K562 (cell line): ENCODE data around the gene KL. TPM values are rescaled to one million over a fixed set of nuclear protein-coding genes. Genes with fewer than 3 reads are reported as not detected.

ENCODE experiments used
- ATAC-seq: fragments of 200-7000 bp; cut with Tn5 transposase; 3 replicates; pipeline ENCODE4 v1.9.1; 2020; ENCODE audit warnings: moderate library complexity
- BruUV-seq: library from RNA; stranded (reverse); fragments of 400-500 nt; replicated peaks from 2 replicates; lab custom pipeline; 2021; lab: Mats Ljungman, UMichigan
- CTCF ChIA-PET: fragments of 300-600 bp; formaldehyde crosslinking; extraction: SDS; loops from one replicate; lab custom pipeline; 2021; ENCODE audit warnings: low intra/inter-chr PET ratio; lab: Yijun Ruan, JAX
- POLR2A ChIA-PET: fragments of 300-600, 350-650 bp; sonication (Branson Sonifier 250); formaldehyde crosslinking; extraction: SDS; loops from one replicate; lab custom pipeline; 2021; ENCODE audit warnings: antibody characterized with exemption, inconsistent platforms; lab: Yijun Ruan, JAX
- DNase-seq, 4 experiments: peaks; one replicate each; pipeline versions ENCODE4 v3.0.0 to v3.0.0-alpha.2; 2011 to 2018; ENCODE audit warnings: low spot score in 3 of 4, mixed read lengths in 3 of 4; ENCODE audit errors: extremely low read depth in 1 of 4
- FAIRE-seq: peaks from 2 replicates; lab custom pipeline; 2011; peaks lifted over from hg19 to GRCh38; lab: Jason Lieb, UNC
- H2AFZ ChIP-seq: 2 replicates; pipeline ENCODE4 v1.6.0; 2011; ENCODE audit warnings: low read depth, low read length, control low read depth, inconsistent platforms
- H3K27ac ChIP-seq: fragments of 200-600 bp; 3 replicates; pipeline ENCODE4 v1.8.0; 2011; ENCODE audit warnings: low read depth, mild to moderate bottlenecking, control low read depth, inconsistent platforms, low read length, moderate library complexity, mixed read lengths; ENCODE audit errors: extremely low read depth
- H3K27me3 ChIP-seq, 2 experiments: fragments of 300-600 bp in 1 of 2; 2 replicates in 1 of 2; 3 replicates in 1 of 2; pipeline versions ENCODE4 v1.6.0 to v1.8.0; 2011; ENCODE audit warnings: inconsistent platforms in 2 of 2, low read length in 2 of 2, mild to moderate bottlenecking in 1 of 2, mixed read lengths in 1 of 2, moderate library complexity in 1 of 2; ENCODE audit not compliant: control insufficient read depth in 2 of 2, insufficient read depth in 2 of 2
- H3K36me3 ChIP-seq: fragments of 300-600 bp; 3 replicates; pipeline ENCODE4 v1.8.0; 2011; ENCODE audit warnings: mild to moderate bottlenecking, low read length, inconsistent platforms; ENCODE audit not compliant: control insufficient read depth, insufficient read depth
- H3K4me1 ChIP-seq, 2 experiments: fragments of 200-600 bp in 1 of 2; replicated peaks in 1 of 2; 2 replicates in 1 of 2; 3 replicates in 1 of 2; pipeline versions ENCODE4 v1.5.1 to v1.8.0; 2011; ENCODE audit warnings: inconsistent platforms in 2 of 2, low read length in 2 of 2, mild to moderate bottlenecking in 1 of 2, mixed read lengths in 1 of 2, moderate library complexity in 1 of 2; ENCODE audit not compliant: control insufficient read depth in 2 of 2, insufficient read depth in 2 of 2
- H3K4me2 ChIP-seq: 2 replicates; pipeline ENCODE4 v1.6.1; 2011; ENCODE audit warnings: low read length, control low read depth, inconsistent platforms, mixed read lengths; ENCODE audit not compliant: insufficient read depth
- H3K4me3 ChIP-seq: fragments of 200-600 bp; sonication (generic), shearing (Covaris generic); 2 replicates; pipeline ENCODE4 v1.5.1; 2016; ENCODE audit warnings: control low read depth, inconsistent platforms
- H3K79me2 ChIP-seq: fragments of 200-600 bp; 3 replicates; pipeline ENCODE4 v1.8.0; 2011; ENCODE audit warnings: low read length, inconsistent platforms; ENCODE audit not compliant: control insufficient read depth, insufficient read depth
- H3K9ac ChIP-seq, 2 experiments: 2 replicates each; pipeline versions ENCODE4 v1.6.0 to v1.6.1; 2011; ENCODE audit warnings: low read depth in 2 of 2, low read length in 2 of 2, control low read depth in 1 of 2, inconsistent platforms in 1 of 2, mild to moderate bottlenecking in 1 of 2, mixed read lengths in 1 of 2; ENCODE audit not compliant: insufficient read depth in 1 of 2
- H3K9me1 ChIP-seq: one replicate; pipeline ENCODE4 v1.6.0; 2011; ENCODE audit warnings: inconsistent platforms, mild to moderate bottlenecking, low read length, moderate library complexity; ENCODE audit not compliant: control insufficient read depth, insufficient read depth
- H3K9me3 ChIP-seq: replicated peaks from 2 replicates; pipeline ENCODE4 v1.5.1; 2011; ENCODE audit warnings: low read depth, low read length, inconsistent platforms; ENCODE audit not compliant: control insufficient read depth, insufficient read depth
- H4K20me1 ChIP-seq: replicated peaks from 2 replicates; pipeline ENCODE4 v1.6.1; 2011; ENCODE audit warnings: low read length, inconsistent platforms, mixed read lengths; ENCODE audit not compliant: control insufficient read depth, insufficient read depth
- BCOR ChIP-seq: fragments of 450-650 bp; IDR thresholded peaks from 2 replicates; pipeline ENCODE4 v1.6.1; 2016
- CEBPG ChIP-seq, 3 experiments: fragments of 200-800 bp in 1 of 3; sonication (Bioruptor generic) in 1 of 3; sonication (generic) in 1 of 3; formaldehyde crosslinking in 1 of 3; IDR thresholded peaks in 2 of 3; conservative IDR thresholded peaks in 1 of 3; 2 replicates each; pipeline versions ENCODE4 v1.6.1 to v1.8.0; 2016 to 2022; ENCODE audit warnings: missing compliant biosample characterization in 2 of 3, missing genetic modification characterization in 2 of 3, mild to moderate bottlenecking in 1 of 3, missing genetic modification reagents in 1 of 3
- GABPA ChIP-seq: fragments of 200-800 bp; sonication (Bioruptor generic); conservative IDR thresholded peaks from 2 replicates; pipeline ENCODE4 v1.6.1; 2016; ENCODE audit warnings: low read depth, missing genetic modification characterization, missing compliant biosample characterization
- PTBP1 ChIP-seq: fragments of 200-400 bp; formaldehyde crosslinking; IDR thresholded peaks from 2 replicates; pipeline ENCODE4 v1.6.1; 2017; ENCODE audit warnings: low read depth, low read length
- SRSF9 ChIP-seq: fragments of 200-400 bp; formaldehyde crosslinking; IDR thresholded peaks from 2 replicates; pipeline ENCODE4 v1.6.1; 2017; ENCODE audit warnings: low read depth, low read length, borderline replicate concordance
- WGBS: fragments of 100-300 bp; shearing (Covaris generic); methylation state at CpG from one replicate; pipeline ENCODE4 v1.1.6; 2016; ENCODE audit warnings: low coverage, mixed read lengths; ENCODE audit not compliant: insufficient coverage; ENCODE audit errors: missing lambda C conversion rate; 5-methylcytosine and 5-hydroxymethylcytosine counted together
- in situ Hi-C: fragments of 300-500 bp; cut with MboI; formaldehyde crosslinking; loops from 4 replicates; pipeline ENCODE4 v1.15.0; 2018; ENCODE audit warnings: inconsistent platforms, mixed read lengths
- intact Hi-C: fragments of 100-400 bp; cut with micrococcal nuclease; formaldehyde crosslinking; loops from 2 replicates; pipeline ENCODE4 v1.14.2; 2022
- polyA plus RNA-seq, 8 experiments: library from polyadenylated mRNA; depleted of rRNA in 4 of 8; stranded (reverse) in 5 of 8; unstranded in 3 of 8; fragments of >200 nt; fragmentation: Nextera tagmentation in 2 of 8; fragmentation: Illumina TruSeq in 1 of 8; extraction: Ambion mirVana in 2 of 8; extraction: Trizol in 1 of 8; gene quantifications; 2 replicates each; pipeline versions ENCODE4 v1.2.1 to v1.2.3, GENCODE V29; 2011 to 2014; ENCODE audit warnings: inconsistent platforms in 1 of 8, missing spikeins in 1 of 8
- total RNA-seq, 7 experiments: library from RNA; depleted of rRNA in 6 of 7; stranded (reverse); fragments of >200 nt in 6 of 7; fragmentation: Illumina TruSeq in 2 of 7; extraction: Trizol in 2 of 7; gene quantifications; 2 replicates each; pipeline versions ENCODE4 v1.2.1 to v1.2.3, GENCODE V29; 2011 to 2021; ENCODE audit warnings: low replicate concordance in 1 of 7
- TF ChIP-seq, protein P1 (sequence below): sonication (generic); formaldehyde crosslinking; IDR thresholded peaks from 2 replicates; pipeline ENCODE4 v1.8.0; 2022; ENCODE audit warnings: mild to moderate bottlenecking, missing genetic modification reagents, borderline replicate concordance
- TF ChIP-seq, protein P2 (sequence below): IDR thresholded peaks from 2 replicates; pipeline ENCODE4 v1.6.1; 2011; ENCODE audit warnings: borderline replicate concordance, low read depth, mild to moderate bottlenecking, moderate library complexity, low read length; ENCODE audit not compliant: insufficient read depth, poor library complexity, severe bottlenecking

Gene KL
- total and polyA plus RNA-seq, 9 of the 15 experiments (the other 6 are each of a cell fraction or from before 2014, with no cell fraction given): not detected

DNA sequence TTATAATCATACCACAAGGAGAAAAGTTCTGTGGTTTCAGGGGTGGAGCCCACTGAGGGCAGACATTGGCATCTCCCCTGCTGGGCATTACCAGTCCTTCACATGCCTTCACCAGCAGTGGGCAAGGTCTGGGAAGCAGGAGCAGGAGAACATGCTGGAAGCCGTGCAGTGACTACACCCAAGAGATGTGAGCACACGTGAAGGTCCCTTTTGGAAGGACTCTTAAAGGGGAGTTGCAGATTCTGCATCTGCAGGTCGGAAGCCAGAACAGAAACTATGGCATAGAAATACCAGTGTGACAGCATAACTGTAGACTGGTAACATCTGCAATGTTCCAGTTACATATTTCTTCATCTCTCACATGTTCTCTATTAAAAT, 26.9 kb upstream of the KL start:
- no peaks in the 10 kb centered on the region for H4K20me1 ChIP-seq
- no peaks in the 10 kb centered on the region; a peak in 1 of 5 replicates for H3K27me3 ChIP-seq
- CTCF ChIA-PET: no interaction called here
- no TSS peak for BruUV-seq
- DNase-seq (no peak), ATAC-seq (no peak)
- TF ChIP-seq, protein P1, sequence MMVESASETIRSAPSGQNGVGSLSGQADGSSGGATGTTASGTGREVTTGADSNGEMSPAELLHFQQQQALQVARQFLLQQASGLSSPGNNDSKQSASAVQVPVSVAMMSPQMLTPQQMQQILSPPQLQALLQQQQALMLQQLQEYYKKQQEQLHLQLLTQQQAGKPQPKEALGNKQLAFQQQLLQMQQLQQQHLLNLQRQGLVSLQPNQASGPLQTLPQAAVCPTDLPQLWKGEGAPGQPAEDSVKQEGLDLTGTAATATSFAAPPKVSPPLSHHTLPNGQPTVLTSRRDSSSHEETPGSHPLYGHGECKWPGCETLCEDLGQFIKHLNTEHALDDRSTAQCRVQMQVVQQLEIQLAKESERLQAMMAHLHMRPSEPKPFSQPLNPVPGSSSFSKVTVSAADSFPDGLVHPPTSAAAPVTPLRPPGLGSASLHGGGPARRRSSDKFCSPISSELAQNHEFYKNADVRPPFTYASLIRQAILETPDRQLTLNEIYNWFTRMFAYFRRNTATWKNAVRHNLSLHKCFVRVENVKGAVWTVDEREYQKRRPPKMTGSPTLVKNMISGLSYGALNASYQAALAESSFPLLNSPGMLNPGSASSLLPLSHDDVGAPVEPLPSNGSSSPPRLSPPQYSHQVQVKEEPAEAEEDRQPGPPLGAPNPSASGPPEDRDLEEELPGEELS (CRISPR knock-in tag): no peak
- TF ChIP-seq, protein P2, sequence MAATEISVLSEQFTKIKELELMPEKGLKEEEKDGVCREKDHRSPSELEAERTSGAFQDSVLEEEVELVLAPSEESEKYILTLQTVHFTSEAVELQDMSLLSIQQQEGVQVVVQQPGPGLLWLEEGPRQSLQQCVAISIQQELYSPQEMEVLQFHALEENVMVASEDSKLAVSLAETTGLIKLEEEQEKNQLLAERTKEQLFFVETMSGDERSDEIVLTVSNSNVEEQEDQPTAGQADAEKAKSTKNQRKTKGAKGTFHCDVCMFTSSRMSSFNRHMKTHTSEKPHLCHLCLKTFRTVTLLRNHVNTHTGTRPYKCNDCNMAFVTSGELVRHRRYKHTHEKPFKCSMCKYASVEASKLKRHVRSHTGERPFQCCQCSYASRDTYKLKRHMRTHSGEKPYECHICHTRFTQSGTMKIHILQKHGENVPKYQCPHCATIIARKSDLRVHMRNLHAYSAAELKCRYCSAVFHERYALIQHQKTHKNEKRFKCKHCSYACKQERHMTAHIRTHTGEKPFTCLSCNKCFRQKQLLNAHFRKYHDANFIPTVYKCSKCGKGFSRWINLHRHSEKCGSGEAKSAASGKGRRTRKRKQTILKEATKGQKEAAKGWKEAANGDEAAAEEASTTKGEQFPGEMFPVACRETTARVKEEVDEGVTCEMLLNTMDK: no peak
- TF ChIP-seq PTBP1 (no peak), GABPA (tag) (no peak), SRSF9 (no peak), BCOR (no peak), CEBPG (CRISPR knock-in tag; IDR thresholded peaks at IDR 0.05) (no peak), CEBPG (tag; conservative IDR thresholded peaks at IDR 0.05 in 1 of 2, IDR thresholded peaks at IDR 0.05 in 1 of 2) (no peak)
- TF ChIP-seq, all 486 proteins: peak for 0
- 3% methylated on average over 3 of the region's 3 CpGs for WGBS
- Histone ChIP-seq H3K79me2 (no peaks in the 10 kb centered on the region), H2AFZ (no peak overlapping the region), H3K36me3 (no peaks in the 10 kb centered on the region), H3K4me1 (no peaks in the 10 kb centered on the region), H3K4me3 (no peak overlapping the region), H3K27ac (no peak overlapping the region), H3K9ac (no peak overlapping the region), H3K9me3 (no peaks in the 10 kb centered on the region), H3K9me1 (no peaks in the 10 kb centered on the region), H3K4me2 (no peak overlapping the region)
- intact Hi-C loops: no loop called here
- POLR2A ChIA-PET: no interaction called here
- no peak for FAIRE-seq
- in situ Hi-C loops: no loop called here
